Thoracic aorta (tissue), 2 donors: ENCODE results near the gene GALNT7. TPM values are rescaled to one million over a fixed set of nuclear protein-coding genes. Genes with fewer than 3 reads are reported as not detected.
"Not testable (repeated sequence)": the region's sequence is repeated elsewhere in the genome, so short reads cannot be mapped to it uniquely, and the experiment has no call there.

Experiments used
- ATAC-seq: fragments of 150-250 bp; one replicate; pipeline ENCODE4 v1.8.0; 2017; ENCODE audit warnings: low read depth; ENCODE audit not compliant: insufficient number of reproducible peaks, low FRiP score
- DNase-seq: peaks from one replicate; pipeline ENCODE4 v3.0.0-alpha.2; 2020; ENCODE audit warnings: low spot score
- H3K27ac ChIP-seq, 2 donors: fragments of 200-600 bp; sonication (generic); 1 replicate in 1 of 2; 2 replicates in 1 of 2; pipeline ENCODE4 v1.5.1; 2016; ENCODE audit warnings: mild to moderate bottlenecking in 2 of 2, moderate library complexity in 2 of 2
- H3K27me3 ChIP-seq: fragments of 200-600 bp; sonication (generic); replicated peaks from 2 replicates; pipeline ENCODE4 v1.6.0; 2016; ENCODE audit warnings: mild to moderate bottlenecking; ENCODE audit not compliant: insufficient read depth
- H3K36me3 ChIP-seq: fragments of 200-600 bp; sonication (generic); one replicate; pipeline ENCODE4 v1.5.1; 2016
- H3K4me1 ChIP-seq, 2 donors: fragments of 200-600 bp; sonication (generic); 1 replicate in 1 of 2; 2 replicates in 1 of 2; pipeline versions ENCODE4 v1.5.1 to v1.6.0; 2016; ENCODE audit warnings: low read depth in 2 of 2, mild to moderate bottlenecking in 1 of 2; ENCODE audit not compliant: control insufficient read depth in 1 of 2
- H3K4me3 ChIP-seq: fragments of 200-600 bp; sonication (generic); 2 replicates; pipeline ENCODE4 v1.5.1; 2016; ENCODE audit warnings: mild to moderate bottlenecking
- H3K9me3 ChIP-seq: fragments of 200-600 bp; sonication (generic); 2 replicates; pipeline ENCODE4 v1.5.1; 2016
- total RNA-seq, 2 donors: library from RNA; depleted of rRNA; stranded (reverse); fragments of >200 nt; gene quantifications; one replicate each; pipeline versions ENCODE4 v1.1.0 to v1.2.3, GENCODE V29; 2016
- TF ChIP-seq, protein P1 (sequence below): fragments of 200-600 bp; sonication (generic); IDR thresholded peaks from one replicate; pipeline ENCODE4 v1.5.1; 2019; ENCODE audit warnings: antibody characterized with exemption

Gene GALNT7
- total RNA-seq, 2 donors from 2014 or later, result 12.7 to 23.1 TPM

- H3K4me3 ChIP-seq, result no peak overlapping the region
- ATAC-seq (no peak), DNase-seq (no peak)
- H3K4me1 ChIP-seq, result peaks cover 9 to 36% of the 10 kb centered on the region in 2 donors
- TF ChIP-seq, protein P1, sequence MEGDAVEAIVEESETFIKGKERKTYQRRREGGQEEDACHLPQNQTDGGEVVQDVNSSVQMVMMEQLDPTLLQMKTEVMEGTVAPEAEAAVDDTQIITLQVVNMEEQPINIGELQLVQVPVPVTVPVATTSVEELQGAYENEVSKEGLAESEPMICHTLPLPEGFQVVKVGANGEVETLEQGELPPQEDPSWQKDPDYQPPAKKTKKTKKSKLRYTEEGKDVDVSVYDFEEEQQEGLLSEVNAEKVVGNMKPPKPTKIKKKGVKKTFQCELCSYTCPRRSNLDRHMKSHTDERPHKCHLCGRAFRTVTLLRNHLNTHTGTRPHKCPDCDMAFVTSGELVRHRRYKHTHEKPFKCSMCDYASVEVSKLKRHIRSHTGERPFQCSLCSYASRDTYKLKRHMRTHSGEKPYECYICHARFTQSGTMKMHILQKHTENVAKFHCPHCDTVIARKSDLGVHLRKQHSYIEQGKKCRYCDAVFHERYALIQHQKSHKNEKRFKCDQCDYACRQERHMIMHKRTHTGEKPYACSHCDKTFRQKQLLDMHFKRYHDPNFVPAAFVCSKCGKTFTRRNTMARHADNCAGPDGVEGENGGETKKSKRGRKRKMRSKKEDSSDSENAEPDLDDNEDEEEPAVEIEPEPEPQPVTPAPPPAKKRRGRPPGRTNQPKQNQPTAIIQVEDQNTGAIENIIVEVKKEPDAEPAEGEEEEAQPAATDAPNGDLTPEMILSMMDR, result no peak
- H3K9me3 ChIP-seq, result no peaks in the 10 kb centered on the region
- no peaks in the 10 kb centered on the region for H3K27me3 ChIP-seq
- no peaks in the 10 kb centered on the region for H3K36me3 ChIP-seq
- no peak overlapping the region for H3K27ac ChIP-seq
Measured at GRCh38 chr4:173176010-173176409, 7.4 kb downstream of the GALNT7 start.

DNA sequence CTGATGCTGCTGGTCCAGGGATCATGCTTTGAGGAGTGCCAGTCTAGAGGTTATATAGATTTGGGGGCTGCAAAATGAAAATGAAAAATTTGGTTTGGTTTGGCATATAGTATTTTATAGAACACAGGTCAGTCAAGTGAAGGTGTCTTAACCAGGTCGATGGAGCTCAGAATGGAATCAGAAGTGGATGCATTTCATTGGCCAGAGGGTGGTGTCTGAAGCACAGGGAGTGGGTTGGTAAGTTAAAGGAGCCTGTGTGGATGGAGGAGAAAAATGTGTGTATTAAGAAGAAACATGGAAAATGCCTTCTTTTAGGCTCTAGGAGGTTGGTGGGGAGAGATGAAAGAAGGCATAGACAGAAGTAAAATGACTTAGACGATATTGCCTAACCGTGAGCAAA lies 8.6 kb downstream of the GALNT7 start:
- no peaks in the 10 kb centered on the region for H3K36me3 ChIP-seq
- ATAC-seq, result no peak
- no peak overlapping the region for H3K4me3 ChIP-seq
- TF ChIP-seq, protein P1, result no peak
- H3K27me3 ChIP-seq, result no peaks in the 10 kb centered on the region
- no peak overlapping the region for H3K27ac ChIP-seq
- H3K4me1 ChIP-seq, result peaks cover 13 to 39% of the 10 kb centered on the region in 2 donors
- no peak for DNase-seq
- H3K9me3 ChIP-seq, result no peaks in the 10 kb centered on the region

DNA sequence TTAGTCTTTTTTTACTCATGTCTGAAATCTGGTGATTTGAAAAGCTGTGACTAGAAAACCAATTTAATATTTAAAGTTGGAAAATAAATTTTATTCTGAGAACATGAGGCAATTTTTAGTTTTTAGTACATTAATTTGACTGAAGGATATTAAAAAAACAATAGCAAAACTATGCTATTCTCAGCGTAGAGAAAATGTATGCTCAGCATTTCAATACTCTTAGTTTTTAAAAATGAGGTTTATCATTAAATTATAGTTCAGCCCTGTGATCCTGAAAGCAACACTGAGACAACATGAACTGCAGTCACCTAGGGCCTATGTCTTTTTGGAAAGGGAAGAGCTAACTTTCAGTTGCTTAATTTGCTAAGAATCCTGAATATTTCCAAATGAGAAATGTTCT lies 9.5 kb downstream of the GALNT7 start:
- no peaks in the 10 kb centered on the region for H3K36me3 ChIP-seq
- DNase-seq (no peak), ATAC-seq (no peak)
- H3K27ac ChIP-seq, result no peak overlapping the region
- H3K4me3 ChIP-seq, result no peak overlapping the region
- no peaks in the 10 kb centered on the region for H3K27me3 ChIP-seq
- H3K9me3 ChIP-seq, result no peaks in the 10 kb centered on the region
- H3K4me1 ChIP-seq, result peaks cover 15 to 47% of the 10 kb centered on the region in 2 donors
- TF ChIP-seq, protein P1, result no peak

DNA sequence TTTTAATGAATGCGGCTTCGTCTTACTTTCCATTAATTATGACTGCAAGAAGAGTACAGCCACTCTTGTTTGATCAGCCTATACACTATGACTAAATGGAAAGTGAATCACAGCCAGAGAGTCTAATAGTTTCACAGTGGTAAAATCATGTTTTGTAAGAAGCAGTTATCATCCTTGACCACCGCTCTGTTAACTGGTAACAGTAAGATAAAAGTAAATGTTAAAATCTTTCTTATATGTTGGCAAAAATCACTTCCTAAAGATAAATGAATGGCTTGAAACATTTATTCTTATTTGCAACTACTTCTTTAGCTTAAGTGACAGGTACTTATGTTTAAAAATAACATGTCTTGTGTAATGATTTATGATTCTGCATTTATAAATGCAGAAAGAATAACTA lies 13.2 kb downstream of the GALNT7 start:
- Histone ChIP-seq H3K27ac (peak overlapping the region in 1 of 2 donors; percentile 59), H3K27me3 (no peaks in the 10 kb centered on the region), H3K4me1 (peaks cover 30 to 63% of the 10 kb centered on the region in 2 donors), H3K9me3 (no peaks in the 10 kb centered on the region), H3K4me3 (peak overlapping the region; percentile 17), H3K36me3 (no peaks in the 10 kb centered on the region)
- TF ChIP-seq, protein P1, result no peak
- ATAC-seq (no peak), DNase-seq (no peak)

DNA sequence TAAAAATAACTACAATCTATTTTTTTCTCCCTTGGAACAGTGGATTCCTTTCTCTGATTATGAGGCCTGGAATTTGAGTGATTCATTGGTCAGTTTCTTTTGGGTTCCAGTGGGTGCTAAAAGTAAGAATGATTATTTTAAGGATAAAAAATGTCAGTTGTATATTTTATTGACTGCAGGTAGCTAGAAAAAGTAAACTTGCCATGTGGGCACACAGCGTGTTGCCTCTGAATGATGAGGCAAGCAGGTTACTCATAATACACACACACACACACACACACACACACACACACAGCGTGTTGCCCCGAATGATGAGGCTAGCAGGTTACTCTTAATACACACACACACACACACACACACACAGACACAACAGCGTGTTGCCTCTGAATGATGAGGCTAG lies 13.8 kb downstream of the GALNT7 start:
- Histone ChIP-seq H3K4me3 (peak overlapping the region; percentile 17), H3K36me3 (no peaks in the 10 kb centered on the region), H3K4me1 (peaks cover 31 to 69% of the 10 kb centered on the region in 2 donors), H3K9me3 (no peaks in the 10 kb centered on the region), H3K27me3 (no peaks in the 10 kb centered on the region), H3K27ac (peak overlapping the region in 1 of 2 donors; percentile 59)
- TF ChIP-seq, protein P1, result no peak
- DNase-seq (peak; percentile 16), ATAC-seq (peak; percentile 75)

GRCh38 chr4:173183659-173184247 lies 15.1 kb downstream of the GALNT7 start:
- ATAC-seq, H3K36me3 ChIP-seq, H3K27ac ChIP-seq, H3K9me3 ChIP-seq, DNase-seq, H3K4me3 ChIP-seq, H3K27me3 ChIP-seq: not testable (repeated sequence)
- peaks cover 28 to 63% of the 10 kb centered on the region in 2 donors for H3K4me1 ChIP-seq
